ENCODE measurements around the gene LSP1. TPM values are rescaled to one million over a fixed set of nuclear protein-coding genes. Genes with fewer than 3 reads are reported as not detected.

Gene LSP1
- total RNA-seq, 1 donor from 2014 or later = not detected

DNA sequence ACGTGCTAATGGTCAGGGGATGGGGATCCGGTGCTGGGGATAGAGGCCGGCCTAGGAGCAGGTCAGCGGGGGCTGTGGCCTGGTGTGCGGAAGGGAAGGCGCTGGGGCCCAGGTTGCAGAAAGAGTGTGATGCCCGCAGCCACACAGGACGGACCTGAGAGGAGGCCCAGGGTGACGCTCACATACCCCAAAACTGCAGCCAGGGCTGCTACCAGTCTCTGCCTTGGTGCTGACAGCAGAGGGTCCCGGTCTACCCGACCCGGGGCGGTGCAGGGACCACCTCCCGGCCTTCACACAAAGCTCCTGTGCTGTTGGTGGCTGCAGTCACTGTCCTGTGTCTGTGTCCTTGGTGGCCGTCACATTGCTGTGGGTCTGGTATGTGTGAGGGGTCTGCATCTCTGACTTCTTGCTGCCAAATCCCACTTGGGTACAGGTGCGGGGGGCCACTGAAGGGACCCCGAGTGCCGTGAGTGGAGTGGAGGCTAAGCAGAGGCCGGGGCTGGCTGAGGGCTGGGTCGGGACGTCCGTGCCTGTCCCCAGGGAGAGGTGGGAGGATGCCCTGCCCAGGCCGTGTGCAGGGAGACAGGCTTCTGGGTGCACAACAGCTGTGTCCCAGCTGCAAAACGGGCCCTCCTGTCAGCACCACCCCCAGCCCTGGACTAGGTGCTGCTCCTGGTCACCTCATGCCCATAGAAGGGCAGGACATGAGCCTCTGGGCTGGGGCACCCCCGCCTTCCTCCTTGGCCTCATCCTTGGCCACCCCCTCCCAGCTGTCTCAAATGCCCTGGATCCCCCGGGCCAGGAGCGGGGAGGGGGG is 1.5 kb downstream of the LSP1 start:
- Mint-ChIP-seq H3K36me3 (ENCODE audit: low read depth, unreplicated experiment) (no peaks in the 10 kb centered on the region), H3K27me3 (ENCODE audit: unreplicated experiment) (peaks cover 8% of the 10 kb centered on the region), H3K4me1 (ENCODE audit: unreplicated experiment) (no peaks in the 10 kb centered on the region), H3K9me3 (ENCODE audit: unreplicated experiment) (no peaks in the 10 kb centered on the region), H3K27ac (ENCODE audit: unreplicated experiment) (no peak overlapping the region), H3K4me3 (ENCODE audit: unreplicated experiment) (no peak overlapping the region)
- DNase-seq (ENCODE audit: low spot score) = no peak
- TF ChIP-seq CTCF (IDR thresholded peaks at IDR 0.05; ENCODE audit: unreplicated experiment) = no peak

GRCh38 chr11:1854949-1855885 is 2.3 kb downstream of the LSP1 start:
- Mint-ChIP-seq H3K27me3 (ENCODE audit: unreplicated experiment) (peaks cover 9% of the 10 kb centered on the region), H3K4me1 (ENCODE audit: unreplicated experiment) (no peaks in the 10 kb centered on the region), H3K27ac (ENCODE audit: unreplicated experiment) (no peak overlapping the region), H3K4me3 (ENCODE audit: unreplicated experiment) (no peak overlapping the region), H3K9me3 (ENCODE audit: unreplicated experiment) (no peaks in the 10 kb centered on the region), H3K36me3 (ENCODE audit: low read depth, unreplicated experiment) (no peaks in the 10 kb centered on the region)
- no peak for TF ChIP-seq CTCF (IDR thresholded peaks at IDR 0.05; ENCODE audit: unreplicated experiment)
- DNase-seq (ENCODE audit: low spot score) = no peak

DNA sequence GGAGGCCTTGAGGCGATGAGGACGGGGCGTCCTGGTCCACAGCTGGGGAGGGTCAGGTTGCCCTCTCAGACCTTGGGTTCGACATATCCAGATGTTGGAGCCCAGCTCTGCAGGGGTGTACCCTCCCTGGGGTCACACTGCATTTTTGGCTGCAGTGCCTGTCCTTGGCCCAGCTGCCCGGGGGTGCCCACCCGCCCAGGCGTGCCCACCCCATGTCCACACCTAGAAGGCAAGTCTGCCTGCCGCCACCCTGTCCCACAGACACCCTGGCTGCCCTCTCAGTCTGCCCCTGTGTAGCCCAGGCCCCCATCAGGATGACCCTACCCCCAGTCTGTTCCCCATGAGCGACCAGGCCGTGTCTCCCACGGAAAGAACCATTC is 3.0 kb downstream of the LSP1 start:
- Mint-ChIP-seq H3K36me3 (ENCODE audit: low read depth, unreplicated experiment) (no peaks in the 10 kb centered on the region), H3K27me3 (ENCODE audit: unreplicated experiment) (peaks cover 6% of the 10 kb centered on the region), H3K4me3 (ENCODE audit: unreplicated experiment) (no peak overlapping the region), H3K4me1 (ENCODE audit: unreplicated experiment) (no peaks in the 10 kb centered on the region), H3K27ac (ENCODE audit: unreplicated experiment) (no peak overlapping the region), H3K9me3 (ENCODE audit: unreplicated experiment) (no peaks in the 10 kb centered on the region)
- no peak for DNase-seq (ENCODE audit: low spot score)
- TF ChIP-seq CTCF (IDR thresholded peaks at IDR 0.05; ENCODE audit: unreplicated experiment) = no peak

GRCh38 chr11:1856306-1857005 is 3.6 kb downstream of the LSP1 start:
- DNase-seq (ENCODE audit: low spot score) = no peak
- H3K27me3 Mint-ChIP-seq (ENCODE audit: unreplicated experiment) = peaks cover 6% of the 10 kb centered on the region
- no peaks in the 10 kb centered on the region for H3K36me3 Mint-ChIP-seq (ENCODE audit: low read depth, unreplicated experiment)
- no peak overlapping the region for H3K4me3 Mint-ChIP-seq (ENCODE audit: unreplicated experiment)
- H3K27ac Mint-ChIP-seq (ENCODE audit: unreplicated experiment) = no peak overlapping the region
- no peak for TF ChIP-seq CTCF (IDR thresholded peaks at IDR 0.05; ENCODE audit: unreplicated experiment)
- H3K4me1 Mint-ChIP-seq (ENCODE audit: unreplicated experiment) = no peaks in the 10 kb centered on the region
- no peaks in the 10 kb centered on the region for H3K9me3 Mint-ChIP-seq (ENCODE audit: unreplicated experiment)
